ENCODE data around the gene PVALB.

Gene PVALB

GRCh38 chr22:36814801-36815200 is 2.0 kb downstream of the PVALB start:
- DNase-seq (ENCODE audit: low read depth in 2 of 2) = no peak

- DNase-seq (ENCODE audit: low read depth in 2 of 2) = no peak
Observed at GRCh38 chr22:36811094-36811800, 5.6 kb downstream of the PVALB start.

- no peak for DNase-seq (ENCODE audit: low read depth in 2 of 2)
Observed at GRCh38 chr22:36809351-36809750, 7.5 kb downstream of the PVALB start.

DNA sequence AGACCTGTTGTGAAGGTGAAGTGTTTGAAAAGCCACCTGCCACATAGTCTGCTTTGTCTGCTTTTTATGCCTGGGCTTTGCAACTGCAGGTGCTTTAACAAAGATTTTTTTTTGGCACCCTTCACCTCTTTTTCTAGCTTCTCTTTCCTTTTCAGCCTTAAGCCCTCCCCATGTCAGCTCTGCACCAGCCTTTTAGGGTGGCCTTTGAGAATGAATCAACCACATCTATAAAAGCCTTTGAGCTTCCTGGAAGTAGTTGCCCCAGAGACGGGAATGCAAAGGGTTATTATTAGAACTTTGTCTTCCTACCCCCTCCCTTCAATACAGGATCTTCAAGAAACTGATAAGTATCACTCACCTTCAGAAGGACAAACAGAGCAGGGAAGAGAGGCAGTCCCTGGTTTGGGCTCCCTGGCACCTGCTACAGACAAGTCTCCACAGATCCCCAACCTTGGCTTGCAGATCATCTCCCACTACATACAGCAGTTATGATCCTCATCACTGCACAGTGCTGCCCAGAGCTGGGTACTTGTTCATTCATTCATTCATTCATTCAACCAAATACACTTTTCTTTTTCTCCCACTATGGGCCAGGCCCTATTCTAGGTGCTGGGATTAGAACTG is 8.0 kb downstream of the PVALB start:
- no peak for DNase-seq (ENCODE audit: low read depth in 2 of 2)

GRCh38 chr22:36807627-36808026 is 9.2 kb downstream of the PVALB start:
- no peak for DNase-seq (ENCODE audit: low read depth in 2 of 2)

DNA sequence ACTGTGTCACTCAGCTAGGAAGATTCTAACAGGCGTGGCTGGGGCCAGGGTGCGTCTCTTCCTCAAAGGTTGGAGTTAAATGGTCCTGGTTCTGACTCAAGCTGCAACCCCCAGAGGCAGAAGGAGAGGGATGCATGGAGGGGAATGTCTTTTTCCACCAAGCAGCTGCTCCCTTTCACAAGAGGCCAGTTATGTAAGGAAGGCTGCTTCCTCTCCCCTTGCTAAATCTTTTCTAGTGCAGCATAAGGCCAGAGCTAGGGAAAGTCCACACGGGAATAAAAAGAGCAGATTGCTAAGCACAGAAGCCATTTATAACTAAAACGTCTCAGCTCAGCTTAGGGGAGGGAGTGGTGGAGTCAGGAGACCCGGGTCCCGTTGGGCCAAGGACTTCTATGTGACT is 10.0 kb downstream of the PVALB start:
- DNase-seq (ENCODE audit: low read depth in 2 of 2) = no peak

GRCh38 chr22:36803358-36803757 is 13.5 kb downstream of the PVALB start:
- DNase-seq (ENCODE audit: low read depth in 2 of 2) = no peak

GRCh38 chr22:36798674-36799066 is 18.2 kb downstream of the PVALB start:
- no peak for DNase-seq (ENCODE audit: low read depth in 2 of 2)

DNA sequence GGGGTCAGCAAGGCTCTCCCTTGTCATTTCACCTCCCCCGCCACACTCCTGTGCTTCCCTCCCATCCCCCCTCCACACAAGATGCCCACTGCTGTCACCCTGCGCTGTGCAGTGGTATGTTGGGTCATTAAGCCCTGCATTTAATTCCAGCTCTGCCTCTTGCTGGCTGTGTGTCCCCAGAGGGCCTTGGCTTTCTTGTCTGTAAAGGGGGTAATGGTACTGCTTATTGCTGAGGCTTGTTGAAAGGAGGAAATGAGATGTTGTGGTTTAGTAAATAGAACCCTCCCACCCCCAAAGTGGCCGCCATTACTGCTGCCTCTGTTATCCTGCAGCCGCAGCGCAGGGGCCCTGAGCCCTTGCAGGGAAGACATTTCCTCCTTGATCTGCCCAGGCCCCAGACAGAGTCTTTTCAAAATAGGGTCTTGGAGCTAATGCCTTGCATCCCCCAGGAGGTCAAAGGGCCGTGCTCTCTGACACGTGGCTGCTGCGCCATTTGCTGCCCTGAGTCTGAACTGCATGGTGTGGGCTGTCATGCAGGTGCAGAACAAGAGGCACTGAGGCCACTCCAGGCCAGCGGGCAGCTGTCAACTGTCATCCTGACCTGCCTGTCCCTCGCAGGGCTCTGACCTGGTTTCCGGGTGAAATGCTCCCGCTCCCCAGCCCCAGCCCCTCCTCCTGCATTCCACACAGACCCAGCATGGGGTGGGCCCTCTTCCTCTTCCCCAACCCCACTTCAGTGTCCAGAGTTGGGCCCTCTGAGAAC is 18.7 kb downstream of the PVALB start:
- DNase-seq (ENCODE audit: low read depth in 2 of 2) = no peak

GRCh38 chr22:36797374-36797773 is 19.5 kb downstream of the PVALB start:
- no peak for DNase-seq (ENCODE audit: low read depth in 2 of 2)

- DNase-seq (ENCODE audit: low read depth in 2 of 2) = no peak
Observed at GRCh38 chr22:36796552-36797175, 20.2 kb downstream of the PVALB start.

GRCh38 chr22:36795633-36796032 is 21.2 kb downstream of the PVALB start:
- DNase-seq (ENCODE audit: low read depth in 2 of 2) = no peak

- no peak for DNase-seq (ENCODE audit: low read depth in 2 of 2)
Observed at GRCh38 chr22:36790648-36791047, 26.2 kb downstream of the PVALB start.

DNA sequence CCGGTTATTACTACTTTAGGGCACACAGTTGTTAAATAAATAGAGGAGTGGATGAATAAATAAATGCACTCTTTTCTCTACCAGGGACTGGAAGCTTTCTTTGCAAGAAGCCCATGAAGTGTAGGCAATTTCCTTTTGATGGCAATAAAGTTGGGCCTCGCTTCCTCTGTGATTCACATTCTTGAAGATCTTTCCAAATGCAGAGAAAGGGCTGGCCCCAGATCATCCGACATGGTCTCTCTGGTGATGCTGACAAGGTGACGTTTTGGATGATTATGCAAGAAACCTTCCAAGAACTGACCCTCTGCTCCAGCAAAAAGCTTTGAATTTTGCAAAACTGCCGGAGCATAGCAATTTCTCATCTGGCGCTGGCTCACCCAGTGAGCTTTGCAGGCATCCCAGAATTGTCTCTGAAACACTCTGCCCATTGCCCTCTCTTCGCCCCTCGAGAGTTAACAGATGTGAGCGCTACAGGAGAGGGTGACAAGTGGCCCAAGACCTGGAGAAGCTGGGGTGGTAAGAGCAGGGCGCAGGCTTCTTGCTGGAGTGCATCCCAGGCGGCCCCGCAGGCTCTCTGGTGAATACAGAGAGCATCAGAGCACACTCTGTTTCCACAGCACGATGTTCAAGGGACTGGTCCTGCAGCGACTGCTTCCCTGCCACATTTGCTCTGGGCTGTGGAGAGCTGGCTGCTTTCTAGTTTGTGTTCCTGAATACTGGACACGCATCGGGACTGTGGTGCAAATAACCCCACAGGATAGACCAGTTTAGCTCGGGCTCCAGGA is 29.4 kb downstream of the PVALB start:
- no peak for DNase-seq (ENCODE audit: low read depth in 2 of 2)

- no peak for DNase-seq (ENCODE audit: low read depth in 2 of 2)
Observed at GRCh38 chr22:36783743-36784142, 33.1 kb downstream of the PVALB start.

DNA sequence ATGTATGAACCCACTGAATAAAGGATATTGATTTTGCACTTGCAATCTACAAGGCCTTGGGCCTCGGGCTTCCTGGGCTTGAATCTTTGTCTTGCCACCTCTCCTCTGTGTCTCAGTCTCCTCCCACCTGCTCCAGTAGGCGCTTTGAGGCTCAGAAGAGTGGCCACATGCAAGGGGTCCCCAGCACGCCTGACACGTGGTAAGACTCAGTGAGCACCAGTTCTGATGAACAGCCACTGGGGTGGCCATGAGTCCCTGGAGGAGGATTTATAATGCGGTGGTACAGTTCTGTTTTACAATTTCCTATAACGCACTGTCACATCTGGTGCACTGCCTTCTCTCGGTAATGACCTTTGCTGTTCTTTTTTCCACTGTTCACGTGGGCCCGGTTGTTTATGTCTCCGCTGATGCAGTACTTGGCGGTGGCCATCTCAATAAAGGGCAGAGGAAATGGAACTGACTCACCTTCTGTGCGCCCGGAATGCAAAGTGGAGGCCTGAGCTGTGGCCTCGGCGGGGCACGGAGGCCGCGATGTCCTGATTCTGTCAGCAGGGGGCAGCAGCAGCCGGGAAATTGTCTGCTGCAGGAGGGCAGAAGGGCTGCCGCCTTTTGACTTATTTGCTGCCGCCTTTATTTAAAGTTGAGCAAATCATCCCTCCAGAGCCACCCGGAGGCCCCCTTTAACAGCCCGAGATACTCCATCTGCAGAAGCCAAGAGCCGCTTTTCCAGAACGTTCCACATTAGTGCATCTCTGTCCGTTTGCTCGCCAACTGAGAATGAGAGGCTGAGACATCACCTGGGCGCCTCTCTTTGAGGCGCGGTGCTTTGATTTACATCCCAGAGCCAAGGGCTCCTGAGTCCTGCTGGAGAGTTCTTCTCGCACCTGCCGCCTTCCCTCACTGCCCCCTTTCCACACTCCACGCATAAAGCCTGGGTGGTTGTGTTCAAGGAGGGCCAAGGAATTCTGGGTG is 34.9 kb downstream of the PVALB start:
- peak; percentile 70 to 75 for DNase-seq (ENCODE audit: low read depth in 2 of 2)

DNA sequence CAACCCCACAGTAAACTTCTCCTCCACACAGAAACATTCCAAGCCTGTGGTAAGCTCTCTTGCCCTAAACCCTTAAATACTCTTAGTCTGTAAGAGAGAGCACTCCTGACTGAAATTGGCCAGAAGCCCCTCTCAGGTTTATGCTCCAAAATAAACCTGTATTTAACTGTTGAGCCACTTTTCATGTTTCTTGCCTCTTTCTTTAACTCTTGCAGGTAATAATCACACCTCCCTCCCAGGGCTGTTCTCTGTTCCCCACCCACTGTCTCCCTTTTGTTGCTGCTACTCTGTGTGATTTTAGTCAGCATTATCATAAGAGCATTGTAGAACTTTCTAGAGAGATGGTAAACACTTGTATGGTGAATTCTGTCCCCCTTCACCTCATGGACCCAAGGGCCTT is 38.8 kb downstream of the PVALB start:
- no peak for DNase-seq (ENCODE audit: low read depth in 2 of 2)

DNA sequence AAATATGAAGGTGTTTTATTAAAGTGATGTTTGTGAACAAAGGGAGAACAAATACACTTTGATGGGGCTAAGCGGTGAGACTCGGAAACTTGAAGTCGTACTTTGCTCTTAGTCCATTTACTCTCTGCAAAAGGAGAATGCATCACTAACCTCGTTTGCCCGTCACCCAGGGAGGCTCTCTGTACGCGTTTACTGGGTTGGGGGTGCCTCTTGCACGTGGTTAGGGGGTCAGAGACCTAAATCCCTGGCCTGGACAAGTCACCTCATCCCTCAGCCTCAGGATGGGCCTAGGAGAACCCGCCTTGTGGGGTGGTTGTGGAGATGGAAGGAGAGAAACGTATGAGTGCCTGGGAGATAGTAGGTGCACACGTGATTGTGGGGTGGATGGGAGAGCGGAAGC is 40.1 kb downstream of the PVALB start:
- DNase-seq (ENCODE audit: low read depth in 2 of 2) = no peak

GRCh38 chr22:36775964-36776669 is 40.7 kb downstream of the PVALB start, which contains the start of gene IFT27:
Gene IFT27 (minus strand): TSS chr22:36776119. CDS start chr22:36775707, 412 bp downstream.
- DNase-seq (ENCODE audit: low read depth in 2 of 2) = peak; percentile 94 to 99

DNA sequence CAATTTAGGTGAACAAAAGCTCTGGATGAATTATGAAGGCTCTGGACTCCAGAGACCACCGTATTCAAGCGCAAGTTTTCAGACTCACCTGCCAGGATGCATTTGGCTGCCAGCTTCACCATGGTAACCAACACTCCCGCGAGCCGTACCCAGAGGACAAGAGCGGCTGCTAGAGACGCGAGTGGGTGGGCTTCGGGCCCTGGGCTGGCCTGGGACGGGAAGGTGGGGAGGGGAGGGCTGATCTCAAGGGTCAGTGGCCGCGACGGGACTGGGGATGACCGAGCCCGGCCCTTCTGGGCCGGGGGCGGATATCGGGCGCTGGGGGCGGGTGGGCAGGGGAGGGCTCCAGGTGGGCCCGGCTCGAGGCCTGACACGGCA is 41.3 kb downstream of the PVALB start:
- no peak for DNase-seq (ENCODE audit: low read depth in 2 of 2)

All from stimulated activated CD8-positive, alpha-beta memory T cell treated with anti-CD3 and anti-CD28 coated beads, Interleukin-7, amount 100 ng/mL, for 4 hours (primary cell).